ENCODE results near the gene MRPL37.

DNA sequence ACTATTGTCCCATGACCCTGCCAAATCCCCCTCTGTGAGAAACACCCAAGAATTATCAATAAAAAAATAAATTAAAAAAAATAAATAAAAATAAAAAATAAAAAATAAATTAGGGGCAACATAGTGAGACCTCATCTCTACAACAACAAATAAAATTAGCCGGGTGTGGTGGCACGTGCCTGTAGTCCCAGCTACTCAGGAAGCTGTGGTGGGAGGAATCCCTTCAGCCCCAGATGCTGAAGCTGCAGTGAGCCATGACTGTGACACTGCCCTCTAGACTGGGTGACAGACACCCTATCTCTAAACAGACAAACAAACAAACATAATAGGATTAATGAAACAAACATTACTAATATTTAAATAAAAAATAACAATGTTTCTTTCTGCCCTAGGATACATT is 34.3 kb downstream of the MRPL37 start:
- TF ChIP-seq EZH2 (IDR thresholded peaks at IDR 0.05) = no peak
- no peak for TF ChIP-seq POLR2AphosphoS5 (IDR thresholded peaks at IDR 0.05; ENCODE audit: borderline replicate concordance, low read depth, low read length)
- TF ChIP-seq FOXP2 (optimal IDR thresholded peaks at IDR 0.05; ENCODE audit: control extremely low read depth, extremely low read length, insufficient read depth) = no peak
